Endodermal cell (in vitro differentiated cells): ENCODE measurements around the gene ATMIN. TPM values are rescaled to one million over a fixed set of nuclear protein-coding genes. Genes with fewer than 3 reads are reported as not detected.
A peak's percentile ranks its signal among the peaks of the same experiment; 100 is the strongest.

Experiments used
- DNase-seq: peaks from one replicate; pipeline ENCODE4 v3.0.0-alpha.2; 2017
- H3K27ac ChIP-seq: 2 replicates; pipeline ENCODE4 v1.5.1; 2013; ENCODE audit warnings: mild to moderate bottlenecking, low read depth, low read length, moderate library complexity
- H3K27me3 ChIP-seq: 2 replicates; pipeline ENCODE4 v1.6.1; 2013; ENCODE audit warnings: mild to moderate bottlenecking, low read length, moderate library complexity; ENCODE audit not compliant: insufficient read depth, control insufficient read depth, poor library complexity, severe bottlenecking
- H3K36me3 ChIP-seq: 2 replicates; pipeline ENCODE4 v1.7.0; 2013; ENCODE audit warnings: mild to moderate bottlenecking, low read length, moderate library complexity; ENCODE audit not compliant: control insufficient read depth, insufficient read depth
- H3K4me1 ChIP-seq: one replicate; pipeline ENCODE4 v1.7.0; 2013; ENCODE audit warnings: low read length; ENCODE audit not compliant: control insufficient read depth, insufficient read depth
- H3K4me3 ChIP-seq: 2 replicates; pipeline ENCODE4 v1.5.1; 2013; ENCODE audit warnings: mild to moderate bottlenecking, low read length, moderate library complexity
- H3K9ac ChIP-seq: 2 replicates; pipeline ENCODE4 v1.6.1; 2013; ENCODE audit warnings: mild to moderate bottlenecking, low read length, moderate library complexity; ENCODE audit not compliant: poor library complexity, severe bottlenecking; ENCODE audit errors: extremely low read depth
- H3K9me3 ChIP-seq: 2 replicates; pipeline ENCODE4 v1.6.1; 2013; ENCODE audit warnings: mild to moderate bottlenecking, low read length, moderate library complexity; ENCODE audit not compliant: control insufficient read depth
- H3K27ac Mint-ChIP-seq: 2 replicates; pipeline ENCODE4 v1.8.0; 2020; ENCODE audit warnings: mixed read lengths
- H3K27me3 Mint-ChIP-seq: 2 replicates; pipeline ENCODE4 v1.8.0; 2021; ENCODE audit warnings: mild to moderate bottlenecking, mixed read lengths; ENCODE audit not compliant: insufficient read depth
- H3K36me3 Mint-ChIP-seq: 2 replicates; pipeline ENCODE4 v1.8.0; 2020; ENCODE audit warnings: low read depth, mixed read lengths
- H3K4me1 Mint-ChIP-seq: 2 replicates; pipeline ENCODE4 v1.8.0; 2020; ENCODE audit warnings: mixed read lengths
- H3K4me3 Mint-ChIP-seq: 2 replicates; pipeline ENCODE4 v1.8.0; 2020; ENCODE audit warnings: mild to moderate bottlenecking, moderate library complexity, mixed read lengths
- H3K9me3 Mint-ChIP-seq: 2 replicates; pipeline ENCODE4 v1.8.0; 2020; ENCODE audit warnings: mild to moderate bottlenecking, mixed read lengths
- WGBS, 2 experiments: methylation state at CpG; one replicate each; pipeline versions ENCODE4 v1.1.5 to v1.1.7; 2013; ENCODE audit warnings: missing lambda C conversion rate in 2 of 2, mixed read lengths in 1 of 2; ENCODE audit not compliant: insufficient coverage in 1 of 2, insufficient read length in 1 of 2; 5-methylcytosine and 5-hydroxymethylcytosine counted together
- long read RNA-seq, 4 experiments: library from polyadenylated mRNA in 2 of 4; library from RNA in 1 of 4; library from capped mRNA in 1 of 4; stranded (forward) in 3 of 4; unstranded in 1 of 4; transcript quantifications; one replicate each; pipeline ENCODE4 v2.0.0, GENCODE V29; 2020 to 2021; ENCODE audit warnings: inconsistent platforms in 1 of 4
- polyA plus RNA-seq, 2 experiments: library from polyadenylated mRNA; stranded (reverse); fragments of 50-300 nt; gene quantifications; one replicate each; pipeline ENCODE4 v1.2.3, GENCODE V29; 2013
- total RNA-seq, 2 donors: library from RNA; stranded (reverse); fragmentation: NEBNext Ultra II Directional in 1 of 2; extraction: Animal tissue kit (Norgen Biotek cat#: 25700) in 1 of 2; gene quantifications; 2 replicates in 1 of 2; 3 replicates in 1 of 2; pipeline ENCODE4 v1.2.1, GENCODE V29; 2021
- TF ChIP-seq, protein P1 (sequence below): fragments of 200-600 bp; sonication (generic); conservative IDR thresholded peaks from 2 replicates; pipeline ENCODE4 v1.5.0; 2021; ENCODE audit warnings: antibody characterized with exemption, mild to moderate bottlenecking

The ATMIN gene
- total RNA-seq, result 10 to 100 TPM; 45.7 to 53.6 TPM
- polyA plus RNA-seq (2013, experiment 1 of 2), result 56.0 TPM
- 54.3 TPM for polyA plus RNA-seq (2013, experiment 2 of 2)
- long read RNA-seq, experiment 1, full-length matches to known transcripts, result 15 of 22 reads
- long read RNA-seq, experiment 1, partial matches to known transcripts, result 5 of 22 reads
- long read RNA-seq, experiment 1, other reads (novel, unspliced or antisense), result 2 of 22 reads
- long read RNA-seq, experiment 2, full-length matches to known transcripts, result 166 of 182 reads
- long read RNA-seq, experiment 2, partial matches to known transcripts, result 9 of 182 reads
- long read RNA-seq, experiment 2, other reads (novel, unspliced or antisense), result 7 of 182 reads
- long read RNA-seq, experiment 3, full-length matches to known transcripts, result 10 of 25 reads
- long read RNA-seq, experiment 3, partial matches to known transcripts, result 13 of 25 reads
- long read RNA-seq, experiment 3, other reads (novel, unspliced or antisense), result 2 of 25 reads
- long read RNA-seq, experiment 4, partial matches to known transcripts, result 1 of 1 reads
- long read RNA-seq, experiment 4, other reads (novel, unspliced or antisense), result 0 of 1 reads

- peaks cover 14% of the 10 kb centered on the region for H3K9me3 ChIP-seq
- Mint-ChIP-seq H3K9me3 (peaks cover 13% of the 10 kb centered on the region), H3K27ac (peak within 1 kb of the TSS; percentile 84), H3K4me3 (peak within 1 kb of the TSS; percentile 79), H3K27me3 (no peaks in the 10 kb centered on the region), H3K36me3 (peaks cover 26% of the 10 kb centered on the region), H3K4me1 (peaks cover 22% of the 10 kb centered on the region)
- WGBS, 2 experiments, result 7 to 65% methylated on average over 6 to 54 of the region's 54 CpGs
- peaks cover 4% of the 10 kb centered on the region for H3K4me1 ChIP-seq
- peak within 1 kb of the TSS; percentile 95 for H3K4me3 ChIP-seq
- H3K9ac ChIP-seq, result peak within 1 kb of the TSS; percentile 81
- H3K27me3 ChIP-seq, result no peaks in the 10 kb centered on the region
- H3K36me3 ChIP-seq, result peaks cover 19% of the 10 kb centered on the region
- TF ChIP-seq, protein P1, sequence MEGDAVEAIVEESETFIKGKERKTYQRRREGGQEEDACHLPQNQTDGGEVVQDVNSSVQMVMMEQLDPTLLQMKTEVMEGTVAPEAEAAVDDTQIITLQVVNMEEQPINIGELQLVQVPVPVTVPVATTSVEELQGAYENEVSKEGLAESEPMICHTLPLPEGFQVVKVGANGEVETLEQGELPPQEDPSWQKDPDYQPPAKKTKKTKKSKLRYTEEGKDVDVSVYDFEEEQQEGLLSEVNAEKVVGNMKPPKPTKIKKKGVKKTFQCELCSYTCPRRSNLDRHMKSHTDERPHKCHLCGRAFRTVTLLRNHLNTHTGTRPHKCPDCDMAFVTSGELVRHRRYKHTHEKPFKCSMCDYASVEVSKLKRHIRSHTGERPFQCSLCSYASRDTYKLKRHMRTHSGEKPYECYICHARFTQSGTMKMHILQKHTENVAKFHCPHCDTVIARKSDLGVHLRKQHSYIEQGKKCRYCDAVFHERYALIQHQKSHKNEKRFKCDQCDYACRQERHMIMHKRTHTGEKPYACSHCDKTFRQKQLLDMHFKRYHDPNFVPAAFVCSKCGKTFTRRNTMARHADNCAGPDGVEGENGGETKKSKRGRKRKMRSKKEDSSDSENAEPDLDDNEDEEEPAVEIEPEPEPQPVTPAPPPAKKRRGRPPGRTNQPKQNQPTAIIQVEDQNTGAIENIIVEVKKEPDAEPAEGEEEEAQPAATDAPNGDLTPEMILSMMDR, result peak; percentile 100
- peak; percentile 97 for DNase-seq
- no peak within 1 kb of the TSS for H3K27ac ChIP-seq
Observed at GRCh38 chr16:81035398-81035974, at the start of gene ATMIN. ATMIN (plus strand) TSS chr16:81035842; CDS start chr16:81035871, 29 bp downstream.

- H3K27me3 ChIP-seq, result no peaks in the 10 kb centered on the region
- H3K27ac ChIP-seq, result no peak overlapping the region
- H3K27ac Mint-ChIP-seq, result peak overlapping the region; percentile 46
- no peak overlapping the region for H3K9ac ChIP-seq
- TF ChIP-seq, protein P1, result no peak
- H3K4me1 ChIP-seq, result peaks cover 16% of the 10 kb centered on the region
- H3K36me3 ChIP-seq, result peaks cover 17% of the 10 kb centered on the region
- DNase-seq, result no peak
- WGBS, 2 experiments, result 83 to 91% methylated on average over 2 of the region's 2 CpGs
- peak overlapping the region; percentile 13 for H3K4me3 ChIP-seq
- H3K36me3 Mint-ChIP-seq, result peaks cover 12% of the 10 kb centered on the region
- no peaks in the 10 kb centered on the region for H3K9me3 ChIP-seq
- no peaks in the 10 kb centered on the region for H3K27me3 Mint-ChIP-seq
- peaks cover 27% of the 10 kb centered on the region for H3K4me1 Mint-ChIP-seq
- H3K4me3 Mint-ChIP-seq, result no peak overlapping the region
- H3K9me3 Mint-ChIP-seq, result no peaks in the 10 kb centered on the region
Observed at GRCh38 chr16:80986557-80986956, 49.1 kb upstream of the ATMIN start.

GRCh38 chr16:80988756-80989155 is 46.9 kb upstream of the ATMIN start:
- H3K9me3 ChIP-seq, result no peaks in the 10 kb centered on the region
- DNase-seq, result no peak
- Mint-ChIP-seq H3K27me3 (no peaks in the 10 kb centered on the region), H3K36me3 (peaks cover 12% of the 10 kb centered on the region), H3K4me3 (no peak overlapping the region), H3K9me3 (no peaks in the 10 kb centered on the region), H3K27ac (no peak overlapping the region), H3K4me1 (peaks cover 34% of the 10 kb centered on the region)
- H3K36me3 ChIP-seq, result peaks cover 17% of the 10 kb centered on the region
- no peak overlapping the region for H3K4me3 ChIP-seq
- 69 to 82% methylated on average over 7 of the region's 7 CpGs for WGBS, 2 experiments
- H3K27me3 ChIP-seq, result no peaks in the 10 kb centered on the region
- no peak overlapping the region for H3K27ac ChIP-seq
- H3K9ac ChIP-seq, result no peak overlapping the region
- TF ChIP-seq, protein P1, result no peak
- peaks cover 16% of the 10 kb centered on the region for H3K4me1 ChIP-seq
